Stimulated activated naive CD8-positive, alpha-beta T cell treated with anti-CD3 and anti-CD28 coated beads, Interleukin-15, amount 100 ng/mL, for 72 hours (primary cell): ENCODE measurements around the gene PARK7.

Experiments used
- ATAC-seq: fragments of 150-1000 bp; cut with Tn5 transposase; 2 replicates; pipeline ENCODE4 v1.10.0; 2021; ENCODE audit warnings: mild to moderate bottlenecking, moderate library complexity
- DNase-seq, 2 donors: peaks; one replicate each; pipeline ENCODE4 v3.0.0; 2021 to 2022
- H3K27ac Mint-ChIP-seq, 2 donors: one replicate each; pipeline ENCODE4 v1.8.0; 2022; ENCODE audit warnings: mild to moderate bottlenecking in 2 of 2, mixed read lengths in 2 of 2, moderate library complexity in 2 of 2
- H3K27me3 Mint-ChIP-seq: one replicate; pipeline ENCODE4 v1.8.0; 2022; ENCODE audit warnings: mixed read lengths
- H3K4me1 Mint-ChIP-seq: one replicate; pipeline ENCODE4 v1.8.0; 2022; ENCODE audit warnings: mild to moderate bottlenecking, mixed read lengths
- H3K4me3 Mint-ChIP-seq, 2 donors: one replicate each; pipeline ENCODE4 v1.8.0; 2022; ENCODE audit warnings: mild to moderate bottlenecking in 2 of 2, mixed read lengths in 2 of 2, moderate library complexity in 1 of 2
- H3K9me3 Mint-ChIP-seq, 2 donors: one replicate each; pipeline ENCODE4 v1.8.0; 2022; ENCODE audit warnings: mixed read lengths in 2 of 2

Gene PARK7

DNA sequence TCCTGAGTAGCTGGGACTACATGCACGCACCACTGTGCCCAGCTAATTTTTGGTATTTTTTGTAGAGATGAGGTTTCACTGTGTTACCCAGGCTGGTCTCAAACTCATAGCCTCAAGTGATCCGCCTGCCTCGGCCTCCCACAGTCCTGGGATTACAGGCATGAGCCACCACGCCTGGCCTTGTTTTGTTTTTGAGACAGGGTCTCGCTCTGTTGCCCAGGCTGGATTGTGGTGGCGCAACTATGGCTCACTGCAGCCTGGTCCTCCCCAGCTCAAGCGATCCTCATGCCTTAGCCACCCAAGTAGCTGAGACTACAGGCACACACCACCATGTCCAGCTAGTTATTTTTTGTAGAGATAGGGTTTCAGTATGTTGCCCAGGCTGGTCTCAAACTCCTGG, 26.0 kb downstream of the PARK7 start:
- Mint-ChIP-seq H3K4me3 (no peak overlapping the region), H3K9me3 (peaks cover 0 to 5% of the 10 kb centered on the region in 2 donors), H3K27ac (no peak overlapping the region), H3K27me3 (no peaks in the 10 kb centered on the region), H3K4me1 (peaks cover 8% of the 10 kb centered on the region)
- ATAC-seq (no peak), DNase-seq (no peak)

DNA sequence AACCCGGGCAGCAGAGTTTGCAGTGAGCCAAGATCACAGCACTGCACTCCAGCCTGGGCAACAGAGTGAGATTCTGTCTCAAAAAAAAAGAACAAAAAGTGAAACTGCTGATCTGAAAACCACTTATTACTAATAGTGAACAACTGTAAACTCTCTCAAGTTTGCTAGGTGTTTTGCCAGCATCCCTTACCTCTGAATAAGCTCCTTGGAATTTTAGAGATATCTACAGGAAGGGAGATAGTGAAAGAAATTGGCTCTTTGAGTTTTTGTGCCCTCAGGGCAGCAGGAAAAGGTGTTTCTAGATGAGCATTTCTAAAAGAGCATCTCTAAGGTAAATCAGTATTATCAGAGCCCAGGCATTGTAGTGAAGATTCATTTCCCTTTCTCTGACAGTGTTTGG, 27.1 kb downstream of the PARK7 start:
- H3K27ac Mint-ChIP-seq, result no peak overlapping the region
- H3K9me3 Mint-ChIP-seq, result peaks cover 0 to 5% of the 10 kb centered on the region in 2 donors
- no peak overlapping the region for H3K4me3 Mint-ChIP-seq
- DNase-seq (no peak), ATAC-seq (no peak)
- H3K4me1 Mint-ChIP-seq, result peaks cover 9% of the 10 kb centered on the region
- no peaks in the 10 kb centered on the region for H3K27me3 Mint-ChIP-seq

DNA sequence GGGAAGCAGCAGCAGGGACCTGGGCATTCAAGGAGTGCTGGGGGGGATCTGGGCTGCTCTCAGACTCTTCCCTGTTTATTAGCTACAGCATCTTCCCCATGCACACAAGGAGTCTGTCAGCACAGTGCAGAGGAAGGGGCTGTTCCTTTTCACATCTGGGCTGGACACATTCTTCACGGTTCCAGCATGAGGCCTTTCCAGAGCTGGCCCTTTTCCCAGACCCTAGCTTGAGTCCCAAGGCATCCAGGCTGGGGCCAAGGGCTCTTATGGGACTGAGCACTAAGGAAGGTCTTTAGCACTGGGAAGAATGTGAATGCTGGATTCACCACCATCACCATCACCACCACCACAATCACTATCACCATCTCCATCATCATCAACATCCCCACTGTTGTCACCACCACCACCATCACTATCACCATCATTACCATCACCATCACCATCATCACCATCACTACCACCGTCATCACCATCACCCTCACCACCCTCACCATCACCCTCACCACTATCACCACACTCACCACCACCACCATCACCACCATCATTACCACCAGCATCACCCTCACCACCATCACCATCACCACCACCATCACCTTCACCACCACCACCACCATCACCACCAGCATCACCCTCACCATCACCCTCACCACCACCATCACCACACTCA, 28.4 kb downstream of the PARK7 start:
- ATAC-seq, result peak; percentile 53
- peak overlapping the region in 1 of 2 donors; percentile 86 for H3K27ac Mint-ChIP-seq

GRCh38 chr1:7991504-7992440, 30.3 kb downstream of the PARK7 start:
- DNase-seq (no peak), ATAC-seq (no peak)
- Mint-ChIP-seq H3K9me3 (peaks cover 0 to 5% of the 10 kb centered on the region in 2 donors), H3K27me3 (no peaks in the 10 kb centered on the region), H3K4me1 (peaks cover 17% of the 10 kb centered on the region), H3K4me3 (no peak overlapping the region), H3K27ac (no peak overlapping the region)

More for the DNA sequence above, 28.4 kb downstream of the PARK7 start:
- Mint-ChIP-seq H3K9me3 (peaks cover 0 to 5% of the 10 kb centered on the region in 2 donors), H3K4me3 (no peak overlapping the region), H3K4me1 (peaks cover 17% of the 10 kb centered on the region), H3K27me3 (no peaks in the 10 kb centered on the region)
- no peak for DNase-seq

DNA sequence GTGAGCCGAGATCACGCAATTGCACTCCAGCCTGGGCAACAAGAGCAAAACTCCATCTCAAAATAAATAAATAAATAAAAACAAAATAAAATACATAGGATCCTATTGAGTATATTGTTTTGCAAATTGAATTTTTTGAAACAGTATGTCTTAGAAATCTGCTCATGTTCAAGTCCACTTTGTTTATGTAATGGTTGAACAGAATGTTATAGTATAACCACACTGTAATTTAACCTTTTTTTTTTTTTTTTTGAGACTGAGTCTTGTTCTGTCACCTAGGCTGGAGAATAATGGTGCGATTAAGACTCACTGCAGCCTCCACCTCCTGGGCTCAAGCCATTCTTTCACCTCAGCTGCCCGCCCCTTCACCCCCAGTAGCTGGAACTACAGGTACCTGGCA, 31.4 kb downstream of the PARK7 start:
- DNase-seq (no peak), ATAC-seq (no peak)
- Mint-ChIP-seq H3K27ac (no peak overlapping the region), H3K27me3 (no peaks in the 10 kb centered on the region), H3K4me1 (peaks cover 11% of the 10 kb centered on the region), H3K4me3 (no peak overlapping the region), H3K9me3 (peaks cover 0 to 5% of the 10 kb centered on the region in 2 donors)

GRCh38 chr1:7993593-7994479, 32.3 kb downstream of the PARK7 start:
- Mint-ChIP-seq H3K4me1 (peaks cover 9% of the 10 kb centered on the region), H3K27ac (peak overlapping the region; percentile 14 to 42), H3K27me3 (no peaks in the 10 kb centered on the region), H3K4me3 (no peak overlapping the region), H3K9me3 (peaks cover 0 to 5% of the 10 kb centered on the region in 2 donors)
- no peak for ATAC-seq
- DNase-seq, result no peak

DNA sequence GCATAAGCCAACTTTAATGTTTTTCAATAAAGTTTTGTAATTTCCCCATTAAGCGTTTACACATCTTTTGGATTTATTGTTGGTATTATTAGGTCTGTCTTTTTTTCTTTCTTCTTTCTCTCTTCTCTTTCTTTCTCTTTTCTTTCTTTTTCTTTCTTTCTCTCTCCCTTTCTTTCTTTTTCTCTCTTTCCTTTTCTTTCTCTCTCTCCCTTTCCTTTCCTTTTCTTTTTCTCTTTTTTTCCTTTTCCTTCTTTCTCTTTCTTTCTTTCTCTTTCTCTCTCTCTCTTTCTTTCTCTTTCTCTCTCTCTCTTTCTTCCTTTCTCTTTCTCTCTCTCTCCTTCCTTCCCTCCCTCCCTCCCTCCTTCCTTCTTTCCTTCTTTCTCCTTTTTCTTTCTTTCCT, 33.3 kb downstream of the PARK7 start:
- no peaks in the 10 kb centered on the region for H3K27me3 Mint-ChIP-seq
- H3K4me3 Mint-ChIP-seq, result no peak overlapping the region
- peak overlapping the region in 1 of 2 donors; percentile 73 for H3K27ac Mint-ChIP-seq
- H3K4me1 Mint-ChIP-seq, result peaks cover 9% of the 10 kb centered on the region
- ATAC-seq (no peak), DNase-seq (no peak)
- peaks cover 0 to 5% of the 10 kb centered on the region in 2 donors for H3K9me3 Mint-ChIP-seq

DNA sequence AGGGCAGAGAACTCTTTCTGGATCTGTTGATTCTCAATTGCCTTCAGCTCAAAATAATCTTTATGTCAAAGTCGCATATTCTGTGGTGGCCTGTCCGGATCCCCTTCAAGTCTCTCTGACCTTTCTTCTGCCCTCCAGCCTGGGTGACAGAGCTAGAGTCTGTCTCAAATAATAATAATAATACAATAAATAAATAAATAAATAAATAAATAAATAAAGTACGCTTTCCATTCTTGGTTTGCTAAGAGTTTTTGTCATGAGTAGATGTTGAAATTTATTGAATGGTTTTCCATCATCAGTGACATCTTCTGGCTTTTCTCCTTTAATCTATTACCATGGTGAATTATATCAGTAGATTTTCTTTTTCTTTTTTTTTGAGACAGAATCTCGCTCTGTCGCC, 33.9 kb downstream of the PARK7 start:
- no peak for ATAC-seq
- peaks cover 9% of the 10 kb centered on the region for H3K4me1 Mint-ChIP-seq
- DNase-seq, result no peak
- no peak overlapping the region for H3K4me3 Mint-ChIP-seq
- no peaks in the 10 kb centered on the region for H3K9me3 Mint-ChIP-seq
- H3K27ac Mint-ChIP-seq, result peak overlapping the region in 1 of 2 donors; percentile 19
- H3K27me3 Mint-ChIP-seq, result no peaks in the 10 kb centered on the region

DNA sequence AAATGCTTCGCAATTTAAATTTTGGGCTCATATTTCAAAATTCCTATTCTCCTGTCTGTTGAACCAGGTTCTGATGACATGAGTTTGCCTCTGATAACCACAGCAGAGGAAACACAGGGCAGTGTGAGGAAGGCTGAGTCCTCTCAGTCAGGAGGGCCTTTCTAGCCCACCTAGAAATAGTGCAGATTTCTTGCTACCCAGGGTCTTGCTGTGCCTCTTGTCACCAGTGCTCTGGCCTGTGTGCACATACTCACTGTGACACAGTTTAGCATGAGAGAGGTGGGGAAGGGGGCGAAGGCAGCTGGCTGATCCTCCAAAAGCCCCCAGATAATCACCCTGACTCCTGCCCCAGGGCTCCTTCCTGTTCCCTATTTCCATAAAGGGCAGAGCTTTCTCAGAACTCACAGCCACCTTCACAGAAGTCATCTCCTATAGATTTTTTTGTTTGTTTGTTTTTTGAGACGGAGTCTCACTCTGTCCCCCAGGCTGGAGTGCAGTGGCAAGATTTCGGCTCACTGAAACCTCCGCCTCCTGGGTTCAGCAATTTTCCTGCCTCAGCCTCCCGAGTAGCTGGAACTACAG, 40.9 kb downstream of the PARK7 start:
- Mint-ChIP-seq H3K4me3 (no peak overlapping the region), H3K27me3 (no peaks in the 10 kb centered on the region), H3K9me3 (no peaks in the 10 kb centered on the region), H3K4me1 (no peaks in the 10 kb centered on the region), H3K27ac (no peak overlapping the region)
- DNase-seq, result no peak
- ATAC-seq, result no peak

DNA sequence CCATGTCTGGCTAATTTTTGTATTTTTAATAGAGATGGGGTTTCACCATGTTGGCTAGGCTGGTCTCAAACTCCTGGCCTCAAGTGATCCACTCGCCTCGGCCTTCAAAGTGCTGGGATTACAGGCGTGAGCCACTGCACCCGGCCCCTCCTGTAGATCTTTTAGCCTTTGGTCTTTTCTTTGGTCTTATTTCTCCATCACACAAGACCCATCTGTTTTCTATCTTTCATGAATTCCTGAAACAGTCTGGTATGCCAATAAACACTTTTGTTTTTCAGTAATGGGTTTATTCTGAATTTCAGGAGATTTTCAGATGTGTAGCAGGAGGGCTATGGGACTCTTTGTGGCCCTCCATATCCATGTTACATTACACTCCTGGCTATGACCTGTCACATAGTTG, 41.4 kb downstream of the PARK7 start:
- Mint-ChIP-seq H3K9me3 (no peaks in the 10 kb centered on the region), H3K4me1 (no peaks in the 10 kb centered on the region), H3K4me3 (no peak overlapping the region), H3K27me3 (no peaks in the 10 kb centered on the region), H3K27ac (no peak overlapping the region)
- DNase-seq (no peak), ATAC-seq (no peak)

- Mint-ChIP-seq H3K4me1 (no peaks in the 10 kb centered on the region), H3K27me3 (no peaks in the 10 kb centered on the region), H3K27ac (no peak overlapping the region), H3K4me3 (no peak overlapping the region), H3K9me3 (no peaks in the 10 kb centered on the region)
- ATAC-seq, result no peak
- DNase-seq, result no peak
Observed at GRCh38 chr1:8003438-8004112, 42.1 kb downstream of the PARK7 start.

- no peak for ATAC-seq
Observed at GRCh38 chr1:8004113-8004802, 42.7 kb downstream of the PARK7 start.

DNA sequence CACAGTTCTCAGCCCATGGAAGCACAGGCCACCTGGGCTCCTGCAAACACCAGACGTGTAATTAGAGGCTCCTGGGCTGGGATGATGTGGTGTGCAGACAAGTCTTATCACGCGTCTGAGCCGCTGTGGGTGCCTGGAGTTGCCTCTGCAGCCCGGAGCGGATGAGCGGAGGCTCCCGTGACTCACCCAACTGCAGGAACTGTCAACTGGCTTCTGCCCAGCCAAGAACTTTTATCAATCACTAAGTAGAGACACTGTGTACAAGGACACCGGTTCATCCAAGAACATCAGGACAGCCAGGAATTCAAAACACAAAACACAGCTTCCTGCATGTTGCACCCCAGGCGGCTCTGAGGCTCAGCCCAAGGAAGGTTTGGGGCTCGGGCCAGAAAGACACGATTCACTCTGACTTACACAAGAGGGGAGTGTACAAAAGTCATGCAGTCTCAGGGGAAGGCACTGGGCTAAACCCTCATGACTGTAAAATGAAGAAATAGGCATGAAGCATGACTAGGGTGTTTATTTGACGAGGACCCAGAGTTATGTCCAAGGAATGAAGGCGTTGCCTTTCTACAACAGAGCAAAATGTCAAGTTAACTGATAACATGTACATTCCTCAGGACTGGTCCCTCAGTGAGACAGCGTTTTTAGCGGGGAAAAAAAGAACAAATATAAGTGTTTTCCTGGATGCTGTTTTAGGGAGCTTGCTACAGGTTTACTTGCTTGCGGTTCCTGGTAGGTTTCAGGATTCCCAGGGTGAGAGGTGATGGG, 43.5 kb downstream of the PARK7 start:
- no peaks in the 10 kb centered on the region for H3K4me1 Mint-ChIP-seq
- no peak overlapping the region for H3K4me3 Mint-ChIP-seq
- no peaks in the 10 kb centered on the region for H3K9me3 Mint-ChIP-seq
- H3K27me3 Mint-ChIP-seq, result no peaks in the 10 kb centered on the region
- H3K27ac Mint-ChIP-seq, result no peak overlapping the region
- DNase-seq (no peak), ATAC-seq (no peak)

More at GRCh38 chr1:8004113-8004802, 42.7 kb downstream of the PARK7 start:
- no peaks in the 10 kb centered on the region for H3K9me3 Mint-ChIP-seq
- H3K27me3 Mint-ChIP-seq, result no peaks in the 10 kb centered on the region
- DNase-seq, result no peak
- H3K4me1 Mint-ChIP-seq, result no peaks in the 10 kb centered on the region
- no peak overlapping the region for H3K27ac Mint-ChIP-seq
- H3K4me3 Mint-ChIP-seq, result no peak overlapping the region
